H9 (cell line): ENCODE measurements around the gene IMMP1L. TPM values are rescaled to one million over a fixed set of nuclear protein-coding genes. Genes with fewer than 3 reads are reported as not detected.

ENCODE experiments used
- DNase-seq: peaks from one replicate; pipeline ENCODE4 v3.0.0-alpha.2; 2017
- H2AFZ ChIP-seq: one replicate; pipeline ENCODE4 v1.6.1; 2013; ENCODE audit warnings: mild to moderate bottlenecking, low read length, control low read depth, moderate library complexity
- H2AK5ac ChIP-seq: 2 replicates; pipeline ENCODE4 v1.6.1; 2013; ENCODE audit warnings: low read length, control low read depth, mixed read lengths; ENCODE audit not compliant: insufficient read length
- H2BK120ac ChIP-seq: one replicate; pipeline ENCODE4 v1.6.1; 2013; ENCODE audit warnings: low read depth, mild to moderate bottlenecking, low read length, control low read depth, inconsistent platforms; ENCODE audit not compliant: poor library complexity, severe bottlenecking
- H2BK12ac ChIP-seq: 2 replicates; pipeline ENCODE4 v1.6.1; 2013; ENCODE audit warnings: low read length, control low read depth, mixed read lengths, low read depth; ENCODE audit not compliant: insufficient read length
- H2BK15ac ChIP-seq: 2 replicates; pipeline ENCODE4 v1.6.1; 2013; ENCODE audit warnings: low read depth, low read length, control low read depth
- H2BK20ac ChIP-seq: one replicate; pipeline ENCODE4 v1.6.1; 2013; ENCODE audit warnings: low read depth, mild to moderate bottlenecking, low read length, control low read depth, inconsistent platforms; ENCODE audit not compliant: poor library complexity, severe bottlenecking
- H2BK5ac ChIP-seq: 2 replicates; pipeline ENCODE4 v1.6.1; 2013; ENCODE audit warnings: low read length, control low read depth, mixed read lengths; ENCODE audit not compliant: insufficient read length
- H3K14ac ChIP-seq: 2 replicates; pipeline ENCODE4 v1.6.1; 2013; ENCODE audit warnings: low read length, control low read depth; ENCODE audit not compliant: insufficient read depth
- H3K18ac ChIP-seq: 2 replicates; pipeline ENCODE4 v1.6.1; 2013; ENCODE audit warnings: low read depth, mild to moderate bottlenecking, mixed read lengths, low read length, control low read depth; ENCODE audit not compliant: insufficient read length
- H3K23ac ChIP-seq: 2 replicates; pipeline ENCODE4 v1.6.1; 2013; ENCODE audit warnings: low read length, control low read depth, mixed read lengths, low read depth; ENCODE audit not compliant: insufficient read length
- H3K23me2 ChIP-seq: 2 replicates; pipeline ENCODE4 v1.6.1; 2013; ENCODE audit warnings: low read depth, mild to moderate bottlenecking, mixed read lengths, low read length, control low read depth; ENCODE audit not compliant: insufficient read length, poor library complexity, severe bottlenecking
- H3K27ac ChIP-seq: 2 replicates; pipeline ENCODE4 v1.5.1; 2013; ENCODE audit warnings: low read length, control low read depth, mixed read lengths, low read depth; ENCODE audit not compliant: insufficient read length
- H3K27me3 ChIP-seq: 2 replicates; pipeline ENCODE4 v1.6.1; 2013; ENCODE audit warnings: low read length, control low read depth, inconsistent platforms; ENCODE audit not compliant: insufficient read depth
- H3K4ac ChIP-seq: 2 replicates; pipeline ENCODE4 v1.6.1; 2013; ENCODE audit warnings: low read depth, mild to moderate bottlenecking, control low read depth, inconsistent platforms, low read length, moderate library complexity
- H3K4me1 ChIP-seq: 2 replicates; pipeline ENCODE4 v1.6.1; 2013; ENCODE audit warnings: low read length, control low read depth, inconsistent platforms; ENCODE audit not compliant: insufficient read depth
- H3K4me2 ChIP-seq: 2 replicates; pipeline ENCODE4 v1.6.1; 2013; ENCODE audit warnings: low read length, control low read depth, mixed read lengths; ENCODE audit not compliant: insufficient read length, insufficient read depth
- H3K56ac ChIP-seq: 2 replicates; pipeline ENCODE4 v1.6.1; 2013; ENCODE audit warnings: low read depth, mild to moderate bottlenecking, mixed read lengths, low read length, control low read depth; ENCODE audit not compliant: insufficient read length
- H3K79me1 ChIP-seq: 2 replicates; pipeline ENCODE4 v1.6.1; 2013; ENCODE audit warnings: low read depth, mild to moderate bottlenecking, moderate library complexity, low read length, control low read depth, inconsistent platforms; ENCODE audit not compliant: insufficient read depth, poor library complexity, severe bottlenecking
- H3K79me2 ChIP-seq: 2 replicates; pipeline ENCODE4 v1.6.1; 2013; ENCODE audit warnings: low read length, control low read depth, inconsistent platforms; ENCODE audit not compliant: insufficient read depth
- H3K9ac ChIP-seq: 2 replicates; pipeline ENCODE4 v1.6.1; 2013; ENCODE audit warnings: low read length, control low read depth, mixed read lengths; ENCODE audit not compliant: insufficient read length; ENCODE audit errors: extremely low read depth
- H3K9me3 ChIP-seq: one replicate; pipeline ENCODE4 v1.6.1; 2013; ENCODE audit warnings: low read depth, low read length, inconsistent platforms; ENCODE audit not compliant: control insufficient read depth
- H3T11ph ChIP-seq: one replicate; pipeline ENCODE4 v1.6.1; 2013; ENCODE audit warnings: mild to moderate bottlenecking, low read length, control low read depth, inconsistent platforms
- H4K20me1 ChIP-seq: one replicate; pipeline ENCODE4 v1.6.1; 2013; ENCODE audit not compliant: control insufficient read depth, insufficient read length, insufficient read depth
- H4K5ac ChIP-seq: 2 replicates; pipeline ENCODE4 v1.6.1; 2013; ENCODE audit warnings: low read depth, mild to moderate bottlenecking, mixed read lengths, low read length, control low read depth; ENCODE audit not compliant: insufficient read length
- H4K8ac ChIP-seq: replicated peaks from 2 replicates; pipeline ENCODE4 v1.6.1; 2013; ENCODE audit warnings: low read length, control low read depth, mixed read lengths, low read depth; ENCODE audit not compliant: insufficient read length
- H4K91ac ChIP-seq: 2 replicates; pipeline ENCODE4 v1.6.1; 2013; ENCODE audit warnings: low read depth, mild to moderate bottlenecking, moderate library complexity, mixed read lengths, low read length, control low read depth; ENCODE audit not compliant: insufficient read length
- H3K27ac Mint-ChIP-seq, 3 experiments: 2 replicates in 2 of 3; 3 replicates in 1 of 3; pipeline ENCODE4 v1.8.0; 2020 to 2021; ENCODE audit warnings: mixed read lengths in 3 of 3, mild to moderate bottlenecking in 1 of 3, moderate library complexity in 1 of 3
- H3K27me3 Mint-ChIP-seq: 2 replicates; pipeline ENCODE4 v1.8.0; 2021; ENCODE audit warnings: low read depth, mild to moderate bottlenecking, moderate library complexity, mixed read lengths
- H3K36me3 Mint-ChIP-seq, 3 experiments: 2 replicates in 2 of 3; 3 replicates in 1 of 3; pipeline ENCODE4 v1.8.0; 2020 to 2021; ENCODE audit warnings: low read depth in 3 of 3, mixed read lengths in 3 of 3; ENCODE audit not compliant: insufficient read depth in 1 of 3
- H3K4me1 Mint-ChIP-seq, 2 experiments: 2 replicates each; pipeline ENCODE4 v1.8.0; 2020; ENCODE audit warnings: mixed read lengths in 2 of 2
- H3K4me3 Mint-ChIP-seq, 2 experiments: 2 replicates in 1 of 2; 3 replicates in 1 of 2; pipeline ENCODE4 v1.8.0; 2020 to 2021; ENCODE audit warnings: mild to moderate bottlenecking in 2 of 2, mixed read lengths in 2 of 2, moderate library complexity in 1 of 2
- H3K9me3 Mint-ChIP-seq, 2 experiments: 2 replicates in 1 of 2; 3 replicates in 1 of 2; pipeline ENCODE4 v1.8.0; 2020; ENCODE audit warnings: mild to moderate bottlenecking in 2 of 2, mixed read lengths in 2 of 2, moderate library complexity in 1 of 2
- total RNA-seq: library from RNA; stranded (reverse); gene quantifications from 2 replicates; pipeline ENCODE4 v1.2.1, GENCODE V29; 2021
- TF ChIP-seq, protein P1 (sequence below): fragments of 200-600 bp; sonication (generic); conservative IDR thresholded peaks from 3 replicates; pipeline ENCODE4 v1.8.0; 2021; ENCODE audit warnings: antibody characterized with exemption, mild to moderate bottlenecking

Gene IMMP1L
- total RNA-seq, 1 experiment from 2014 or later = 27.0 TPM

DNA sequence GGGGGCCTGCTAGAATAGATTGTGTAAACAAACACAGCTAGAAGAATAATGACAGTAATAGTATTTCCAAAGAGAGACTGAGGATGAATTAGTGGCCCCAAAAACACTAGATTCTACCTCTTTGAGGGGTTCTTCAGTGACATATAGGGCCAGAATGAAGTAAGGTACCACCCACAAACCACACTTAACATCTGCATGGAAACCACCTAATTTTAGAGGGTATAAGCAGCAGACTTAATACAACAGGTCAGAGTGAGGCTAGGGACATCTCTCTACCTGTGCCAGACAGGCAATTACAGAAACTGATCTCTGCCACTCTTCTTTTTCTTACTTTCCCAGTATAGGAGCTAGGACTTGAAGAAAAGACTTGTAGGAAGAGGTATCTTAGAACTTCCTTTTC lies 20.3 kb upstream of the IMMP1L start:
- Histone ChIP-seq H3K79me2 (no peaks in the 10 kb centered on the region), H3K27me3 (no peaks in the 10 kb centered on the region), H2AK5ac (no peak overlapping the region), H4K91ac (no peak overlapping the region), H3K9me3 (no peaks in the 10 kb centered on the region), H4K8ac (no peak overlapping the region), H2BK12ac (no peak overlapping the region), H2BK20ac (no peak overlapping the region), H3K14ac (no peak overlapping the region), H4K20me1 (no peaks in the 10 kb centered on the region), H3K18ac (no peak overlapping the region), H3K27ac (no peak overlapping the region), H2AFZ (no peak overlapping the region), H4K5ac (no peak overlapping the region), H3T11ph (no peak overlapping the region), H3K23ac (no peak overlapping the region), H3K23me2 (no peaks in the 10 kb centered on the region), H3K4me1 (no peaks in the 10 kb centered on the region), H3K4ac (no peak overlapping the region), H3K79me1 (no peaks in the 10 kb centered on the region), H2BK120ac (no peak overlapping the region), H2BK5ac (no peak overlapping the region), H3K9ac (no peak overlapping the region), H3K56ac (no peak overlapping the region), H3K4me2 (no peak overlapping the region), H2BK15ac (no peak overlapping the region)
- H3K36me3 Mint-ChIP-seq = peaks cover 2 to 6% (median 4%) of the 10 kb centered on the region in 3 experiments; a peak in 4 of 7 replicates
- no peaks in the 10 kb centered on the region for H3K4me1 Mint-ChIP-seq
- no peaks in the 10 kb centered on the region; a peak in 1 of 5 replicates for H3K9me3 Mint-ChIP-seq
- DNase-seq = no peak
- H3K4me3 Mint-ChIP-seq = no peak overlapping the region
- TF ChIP-seq, protein P1, sequence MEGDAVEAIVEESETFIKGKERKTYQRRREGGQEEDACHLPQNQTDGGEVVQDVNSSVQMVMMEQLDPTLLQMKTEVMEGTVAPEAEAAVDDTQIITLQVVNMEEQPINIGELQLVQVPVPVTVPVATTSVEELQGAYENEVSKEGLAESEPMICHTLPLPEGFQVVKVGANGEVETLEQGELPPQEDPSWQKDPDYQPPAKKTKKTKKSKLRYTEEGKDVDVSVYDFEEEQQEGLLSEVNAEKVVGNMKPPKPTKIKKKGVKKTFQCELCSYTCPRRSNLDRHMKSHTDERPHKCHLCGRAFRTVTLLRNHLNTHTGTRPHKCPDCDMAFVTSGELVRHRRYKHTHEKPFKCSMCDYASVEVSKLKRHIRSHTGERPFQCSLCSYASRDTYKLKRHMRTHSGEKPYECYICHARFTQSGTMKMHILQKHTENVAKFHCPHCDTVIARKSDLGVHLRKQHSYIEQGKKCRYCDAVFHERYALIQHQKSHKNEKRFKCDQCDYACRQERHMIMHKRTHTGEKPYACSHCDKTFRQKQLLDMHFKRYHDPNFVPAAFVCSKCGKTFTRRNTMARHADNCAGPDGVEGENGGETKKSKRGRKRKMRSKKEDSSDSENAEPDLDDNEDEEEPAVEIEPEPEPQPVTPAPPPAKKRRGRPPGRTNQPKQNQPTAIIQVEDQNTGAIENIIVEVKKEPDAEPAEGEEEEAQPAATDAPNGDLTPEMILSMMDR = no peak
- H3K27me3 Mint-ChIP-seq = no peaks in the 10 kb centered on the region; the same call in 1 of the 2 replicates
- H3K27ac Mint-ChIP-seq = no peak overlapping the region
